GM21381 (cell line): Measurements from ENCODE around the gene SMTNL1.

Experiments used
- ATAC-seq: cut with Tn5 transposase; IDR thresholded peaks from one replicate; pipeline ENCODE4 v1.9.1; 2021; ENCODE audit warnings: mild to moderate bottlenecking, moderate library complexity; ENCODE audit not compliant: unreplicated experiment

Gene SMTNL1

DNA sequence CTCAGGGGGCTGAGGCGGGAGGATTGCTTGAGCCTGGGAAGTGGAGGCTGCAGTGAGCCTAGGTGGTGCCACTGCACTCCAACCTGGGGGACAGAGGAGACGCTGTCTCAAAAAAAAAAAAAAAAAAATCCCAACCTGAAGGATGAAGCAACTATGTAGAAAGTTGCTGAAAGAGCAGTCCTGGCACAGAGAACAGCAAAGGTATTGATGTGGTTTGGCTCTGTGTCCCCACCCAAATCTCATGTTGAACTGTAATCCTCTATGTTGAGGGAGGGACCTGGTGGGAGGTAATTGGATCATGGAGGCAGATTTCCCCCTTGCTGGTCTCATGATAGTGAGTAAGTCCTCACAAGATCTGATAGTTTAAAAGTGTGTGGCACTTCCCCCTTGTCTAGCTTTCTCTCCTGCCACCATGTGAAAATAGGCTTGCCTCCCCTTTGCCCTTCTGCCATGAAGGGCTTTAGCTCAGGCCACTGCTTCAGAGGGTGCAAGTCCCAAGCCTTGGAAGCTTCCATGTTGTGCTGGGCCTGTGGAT is 49.4 kb downstream of the SMTNL1 start:
- ATAC-seq = no peak

DNA sequence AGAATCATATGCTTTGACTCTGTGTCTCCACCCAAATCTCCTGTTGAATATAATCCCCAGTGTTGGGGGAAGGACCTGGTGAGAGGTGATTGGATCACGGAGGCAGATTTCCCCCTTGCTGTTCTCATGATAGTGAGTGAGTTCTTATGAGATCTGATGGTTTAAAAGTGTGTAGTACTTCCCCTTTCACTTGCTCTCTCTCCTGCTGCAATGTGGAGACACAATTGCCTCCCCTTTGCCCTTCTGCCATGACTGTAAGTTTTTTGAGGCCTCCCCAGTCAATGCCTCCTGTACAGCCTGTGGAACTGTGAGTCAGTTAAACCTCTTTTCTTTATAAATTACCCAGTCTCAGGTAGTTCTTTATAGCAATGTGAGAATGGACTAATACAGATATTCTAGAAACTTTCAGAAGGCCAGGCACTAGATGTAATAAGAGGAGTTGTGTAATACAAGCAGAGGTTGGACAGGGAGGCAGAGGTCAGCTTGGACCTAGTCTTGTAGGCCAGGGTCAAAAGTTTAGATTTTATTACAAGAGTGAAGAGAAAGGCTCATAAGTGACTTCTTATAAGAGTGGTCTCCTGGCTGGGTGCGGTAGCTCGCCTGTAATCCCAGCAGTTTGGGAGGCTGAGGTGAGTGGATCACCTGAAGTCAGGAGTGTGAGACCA is 50.8 kb downstream of the SMTNL1 start:
- ATAC-seq = no peak

DNA sequence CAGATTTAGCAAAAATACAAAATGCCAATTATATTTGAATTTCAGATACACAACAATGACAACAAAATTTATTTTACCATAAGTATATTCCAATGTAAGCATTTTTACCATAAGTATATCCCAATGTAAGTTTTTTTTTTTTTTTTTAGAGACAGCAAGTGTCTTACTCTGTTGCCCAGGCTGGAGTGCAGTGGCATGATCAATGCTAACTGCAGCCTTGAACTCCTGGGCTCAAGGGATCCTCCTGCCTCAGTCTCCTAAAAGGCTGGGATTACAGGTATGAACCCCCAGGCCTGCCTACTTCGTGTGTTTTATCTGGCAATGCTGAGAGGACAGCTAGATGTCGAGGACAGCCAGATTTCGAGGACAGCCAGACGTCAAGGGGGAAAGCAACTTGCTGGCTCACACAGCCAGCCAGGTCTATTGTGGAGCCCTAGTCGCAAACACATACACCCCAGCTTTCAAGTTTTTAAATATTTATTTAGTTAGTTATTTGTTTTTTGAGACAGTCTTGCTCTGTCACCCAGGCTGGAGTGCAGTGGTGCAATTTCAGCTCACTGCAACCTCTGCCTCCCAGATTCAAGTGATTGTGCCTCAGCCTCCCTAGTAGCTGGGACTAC is 59.0 kb downstream of the SMTNL1 start:
- ATAC-seq = no peak

DNA sequence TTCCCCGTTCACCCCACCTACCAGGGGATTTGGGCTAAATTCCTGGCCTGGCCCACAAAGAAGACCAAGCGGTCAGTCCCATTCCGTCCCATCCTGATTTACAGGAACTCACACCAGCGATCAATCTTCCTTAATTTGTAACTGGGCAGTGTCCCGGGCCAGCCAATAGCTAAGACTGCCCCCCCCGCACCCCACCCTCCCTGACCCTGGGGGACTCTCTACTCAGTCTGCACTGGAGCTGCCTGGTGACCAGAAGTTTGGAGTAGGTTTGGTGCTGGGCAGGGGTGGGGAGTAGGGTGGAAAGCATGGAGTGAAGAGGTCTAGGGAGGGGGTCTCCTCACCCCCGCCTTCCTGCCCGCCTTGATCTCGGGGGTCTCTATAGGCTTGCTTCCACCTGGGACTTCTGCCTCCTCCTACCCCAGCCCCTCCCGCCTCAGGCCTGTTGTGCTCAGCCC is 60.1 kb downstream of the SMTNL1 start, which contains the start of gene SERPING1:
Gene SERPING1, plus strand, starts transcription at position 225 of the 455 bp plus-strand sequence. CDS start 586 bp downstream, outside the sequence.
- no peak for ATAC-seq

DNA sequence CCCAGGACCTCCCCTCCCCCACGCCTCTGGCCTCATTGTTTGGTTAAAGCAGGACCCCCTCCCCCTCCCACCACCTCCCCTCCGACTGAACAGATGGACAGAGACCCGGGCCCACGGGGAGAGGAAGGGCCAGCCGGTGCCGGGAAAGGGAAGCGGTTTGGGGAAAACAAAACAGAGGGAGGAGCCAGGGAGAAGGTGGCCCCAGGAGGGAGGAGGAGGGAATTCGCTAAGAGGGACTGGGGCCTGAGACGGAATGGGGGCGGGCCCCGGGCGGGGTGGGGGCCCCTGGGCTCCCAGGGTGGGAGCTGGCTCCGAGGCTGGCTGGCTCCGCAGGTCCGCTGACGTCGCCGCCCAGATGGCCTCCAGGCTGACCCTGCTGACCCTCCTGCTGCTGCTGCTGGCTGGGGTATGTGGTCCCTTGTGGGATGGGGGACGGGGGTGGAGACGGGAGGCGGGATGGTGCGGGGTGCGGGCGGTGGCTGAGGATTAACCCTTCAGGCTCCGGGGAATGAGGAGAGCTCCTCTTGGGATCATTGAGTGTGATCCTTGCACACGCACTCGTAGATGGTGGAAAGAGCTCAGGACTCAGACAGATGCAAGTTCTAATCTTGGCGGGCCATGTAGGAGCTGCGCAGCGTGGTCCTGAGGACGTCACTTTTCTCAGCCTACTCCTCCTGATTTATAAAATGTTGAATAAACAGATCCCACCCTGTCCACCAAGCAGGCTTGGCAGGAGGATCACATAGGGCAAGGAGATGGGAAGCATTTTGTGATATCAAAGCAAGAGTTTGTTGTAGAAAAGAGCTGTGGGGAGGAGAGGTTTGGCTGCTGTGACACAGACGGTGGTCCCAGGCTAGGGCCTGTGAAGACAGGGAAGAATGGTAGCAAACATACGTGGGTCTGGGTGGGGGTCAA is 60.8 kb downstream of the SMTNL1 start:
- ATAC-seq = no peak

DNA sequence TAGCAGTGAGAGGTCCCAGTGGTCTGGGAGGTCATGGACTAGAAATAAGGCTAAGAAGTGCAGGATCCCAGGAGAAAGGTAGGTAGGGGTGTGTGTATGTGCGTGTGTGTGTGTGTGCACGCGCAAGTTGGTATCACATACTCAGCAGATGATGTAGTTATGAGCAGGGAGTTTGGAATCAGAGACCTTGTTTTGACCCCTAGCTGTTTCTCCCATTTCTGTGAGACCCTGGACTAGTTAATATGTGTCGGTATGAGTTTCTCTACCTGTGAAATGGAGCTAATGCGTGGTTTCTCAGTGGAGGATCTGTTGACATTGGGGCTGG is 61.4 kb downstream of the SMTNL1 start:
- no peak for ATAC-seq

DNA sequence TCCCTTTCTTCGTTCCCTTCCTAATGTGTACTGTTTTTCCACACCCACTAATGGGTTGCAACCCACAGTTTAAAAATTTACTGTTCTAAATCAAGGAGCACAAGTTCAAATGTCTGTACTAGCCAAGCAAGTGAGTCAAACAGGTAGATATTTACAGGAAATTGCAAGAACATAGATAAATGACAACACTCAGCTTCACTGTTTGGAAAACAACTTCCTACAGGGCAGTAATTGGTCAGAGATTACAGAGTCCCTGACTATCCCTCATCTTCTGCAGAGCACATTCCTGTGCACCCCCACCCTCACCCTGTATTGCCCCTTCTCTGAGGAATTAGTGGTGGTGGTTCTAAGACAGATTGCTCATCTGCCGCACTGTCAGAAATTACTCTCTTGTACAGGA is 62.0 kb downstream of the SMTNL1 start:
- no peak for ATAC-seq
